ENCODE results near the gene ADAMTS20. TPM values are rescaled to one million over a fixed set of nuclear protein-coding genes. Genes with fewer than 3 reads are reported as not detected.

The ADAMTS20 gene
- total RNA-seq, 1 experiment from 2014 or later = 0.07 TPM

DNA sequence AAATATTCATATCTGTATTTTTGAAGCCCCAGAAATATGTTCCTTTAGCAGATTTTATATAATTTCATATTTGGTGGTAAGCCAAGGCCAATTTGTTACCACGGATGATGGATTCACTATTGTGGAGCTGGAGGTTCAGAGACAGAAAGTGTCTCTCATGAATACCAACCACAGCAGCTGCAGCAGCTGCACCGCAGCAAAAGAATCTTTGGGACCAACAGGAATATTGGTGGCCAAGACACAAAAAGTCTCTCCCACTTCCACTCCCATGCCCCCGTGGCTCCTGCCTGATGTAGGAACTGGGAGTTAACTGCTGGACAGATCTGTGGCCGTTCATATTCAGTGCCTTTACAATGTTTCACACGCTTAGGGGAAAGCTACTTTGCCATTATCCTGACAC lies 155.3 kb downstream of the ADAMTS20 start:
- intact Hi-C loops (cut with micrococcal nuclease; ENCODE audit: unreplicated experiment) = no loop called here
- TF ChIP-seq, protein P1, sequence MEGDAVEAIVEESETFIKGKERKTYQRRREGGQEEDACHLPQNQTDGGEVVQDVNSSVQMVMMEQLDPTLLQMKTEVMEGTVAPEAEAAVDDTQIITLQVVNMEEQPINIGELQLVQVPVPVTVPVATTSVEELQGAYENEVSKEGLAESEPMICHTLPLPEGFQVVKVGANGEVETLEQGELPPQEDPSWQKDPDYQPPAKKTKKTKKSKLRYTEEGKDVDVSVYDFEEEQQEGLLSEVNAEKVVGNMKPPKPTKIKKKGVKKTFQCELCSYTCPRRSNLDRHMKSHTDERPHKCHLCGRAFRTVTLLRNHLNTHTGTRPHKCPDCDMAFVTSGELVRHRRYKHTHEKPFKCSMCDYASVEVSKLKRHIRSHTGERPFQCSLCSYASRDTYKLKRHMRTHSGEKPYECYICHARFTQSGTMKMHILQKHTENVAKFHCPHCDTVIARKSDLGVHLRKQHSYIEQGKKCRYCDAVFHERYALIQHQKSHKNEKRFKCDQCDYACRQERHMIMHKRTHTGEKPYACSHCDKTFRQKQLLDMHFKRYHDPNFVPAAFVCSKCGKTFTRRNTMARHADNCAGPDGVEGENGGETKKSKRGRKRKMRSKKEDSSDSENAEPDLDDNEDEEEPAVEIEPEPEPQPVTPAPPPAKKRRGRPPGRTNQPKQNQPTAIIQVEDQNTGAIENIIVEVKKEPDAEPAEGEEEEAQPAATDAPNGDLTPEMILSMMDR (IDR thresholded peaks at IDR 0.05; ENCODE audit: insufficient read depth in 1 of 2, low read depth in 1 of 2, low read length in 1 of 2, severe bottlenecking in 1 of 2, unreplicated experiment in 1 of 2) = no peak
- H3K4me1 Mint-ChIP-seq (ENCODE audit: low read depth, unreplicated experiment) = peaks cover 25% of the 10 kb centered on the region
- Histone ChIP-seq H3K9me3 (no peaks in the 10 kb centered on the region), H3K36me3 (ENCODE audit: control insufficient read depth, insufficient read depth, low read length) (no peaks in the 10 kb centered on the region), H3K27me3 (replicated peaks; ENCODE audit: control insufficient read depth, insufficient read depth, low read length) (no peaks in the 10 kb centered on the region), H3K4me3 (ENCODE audit: low read depth, low read length) (no peak overlapping the region), H3K4me1 (peaks cover 25% of the 10 kb centered on the region; the same call in 1 of the 2 replicates)
- H3K27ac Mint-ChIP-seq (ENCODE audit: unreplicated experiment) = no peak overlapping the region
- H3K4me3 Mint-ChIP-seq (ENCODE audit: unreplicated experiment) = no peak overlapping the region
- H3K27me3 Mint-ChIP-seq (ENCODE audit: insufficient read depth, unreplicated experiment) = peaks cover 2% of the 10 kb centered on the region
- DNase-seq = no peak
- H3K9me3 Mint-ChIP-seq (ENCODE audit: unreplicated experiment) = no peaks in the 10 kb centered on the region
- POLR2A ChIA-PET = no interaction called here
- BruUV-seq (replicated peaks) = no TSS peak
- H3K36me3 Mint-ChIP-seq (ENCODE audit: insufficient read depth, unreplicated experiment) = no peaks in the 10 kb centered on the region
- CTCF ChIA-PET = no interaction called here

DNA sequence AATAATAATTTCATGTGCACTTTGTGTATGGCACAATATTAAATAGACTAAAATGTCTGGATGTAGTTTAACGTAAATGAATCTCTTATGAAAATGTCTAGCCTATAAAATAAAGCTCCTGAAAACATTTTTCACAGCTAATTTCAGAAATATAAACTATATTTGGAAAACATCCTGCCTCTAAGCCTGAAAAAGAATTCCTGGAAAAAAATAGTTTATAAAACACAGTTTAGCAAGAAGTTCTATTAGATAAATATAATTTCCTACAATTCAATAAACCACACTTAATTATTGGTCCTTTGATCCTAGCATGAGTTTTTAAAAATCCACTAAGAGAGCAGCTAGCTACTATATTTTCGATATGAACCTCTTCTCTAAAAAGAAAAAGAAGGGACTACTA lies 159.9 kb downstream of the ADAMTS20 start:
- no peak overlapping the region for H3K4me3 ChIP-seq (ENCODE audit: low read depth, low read length)
- CTCF ChIA-PET = no interaction called here
- DNase-seq = no peak
- no peaks in the 10 kb centered on the region for H3K27me3 ChIP-seq (replicated peaks; ENCODE audit: control insufficient read depth, insufficient read depth, low read length)
- TF ChIP-seq, protein P1 (IDR thresholded peaks at IDR 0.05; ENCODE audit: insufficient read depth in 1 of 2, low read depth in 1 of 2, low read length in 1 of 2, severe bottlenecking in 1 of 2, unreplicated experiment in 1 of 2) = no peak
- Mint-ChIP-seq H3K36me3 (ENCODE audit: insufficient read depth, unreplicated experiment) (no peaks in the 10 kb centered on the region), H3K27ac (ENCODE audit: unreplicated experiment) (no peak overlapping the region), H3K27me3 (ENCODE audit: insufficient read depth, unreplicated experiment) (peaks cover 2% of the 10 kb centered on the region), H3K9me3 (ENCODE audit: unreplicated experiment) (no peaks in the 10 kb centered on the region), H3K4me1 (ENCODE audit: low read depth, unreplicated experiment) (peaks cover 2% of the 10 kb centered on the region), H3K4me3 (ENCODE audit: unreplicated experiment) (no peak overlapping the region)
- no TSS peak for BruUV-seq (replicated peaks)
- H3K4me1 ChIP-seq = peaks cover 3% of the 10 kb centered on the region; the same call in 1 of the 2 replicates
- POLR2A ChIA-PET = no interaction called here
- intact Hi-C loops (cut with micrococcal nuclease; ENCODE audit: unreplicated experiment) = no loop called here
- H3K36me3 ChIP-seq (ENCODE audit: control insufficient read depth, insufficient read depth, low read length) = no peaks in the 10 kb centered on the region
- no peaks in the 10 kb centered on the region for H3K9me3 ChIP-seq

GRCh38 chr12:43381879-43382278 lies 170.1 kb downstream of the ADAMTS20 start:
- Histone ChIP-seq H3K4me1 (no peaks in the 10 kb centered on the region), H3K9me3 (peaks cover 27% of the 10 kb centered on the region), H3K27me3 (replicated peaks; ENCODE audit: control insufficient read depth, insufficient read depth, low read length) (no peaks in the 10 kb centered on the region), H3K4me3 (ENCODE audit: low read depth, low read length) (no peak overlapping the region), H3K36me3 (ENCODE audit: control insufficient read depth, insufficient read depth, low read length) (no peaks in the 10 kb centered on the region)
- ChIA-PET POLR2A (no interaction called here), CTCF (no interaction called here)
- H3K4me1 Mint-ChIP-seq (ENCODE audit: low read depth, unreplicated experiment) = no peaks in the 10 kb centered on the region
- peaks cover 57% of the 10 kb centered on the region for H3K9me3 Mint-ChIP-seq (ENCODE audit: unreplicated experiment)
- intact Hi-C loops (cut with micrococcal nuclease; ENCODE audit: unreplicated experiment) = no loop called here
- DNase-seq = no peak
- no peaks in the 10 kb centered on the region for H3K27me3 Mint-ChIP-seq (ENCODE audit: insufficient read depth, unreplicated experiment)
- no peak overlapping the region for H3K27ac Mint-ChIP-seq (ENCODE audit: unreplicated experiment)
- TF ChIP-seq, protein P1 (IDR thresholded peaks at IDR 0.05; ENCODE audit: insufficient read depth in 1 of 2, low read depth in 1 of 2, low read length in 1 of 2, severe bottlenecking in 1 of 2, unreplicated experiment in 1 of 2) = no peak
- no peak overlapping the region for H3K4me3 Mint-ChIP-seq (ENCODE audit: unreplicated experiment)
- H3K36me3 Mint-ChIP-seq (ENCODE audit: insufficient read depth, unreplicated experiment) = no peaks in the 10 kb centered on the region
- no TSS peak for BruUV-seq (replicated peaks)

Data from Caco-2 (cell line).